ENCODE results near the gene ZC3H7A. TPM values are rescaled to one million over a fixed set of nuclear protein-coding genes. Genes with fewer than 3 reads are reported as not detected.
"Not testable (repeated sequence)": the region's sequence is repeated elsewhere in the genome, so short reads cannot be mapped to it uniquely, and the experiment has no call there.

Gene ZC3H7A
- total RNA-seq, 4 donors from 2014 or later, result 59.2 to 86.7 (median 76.2) TPM

DNA sequence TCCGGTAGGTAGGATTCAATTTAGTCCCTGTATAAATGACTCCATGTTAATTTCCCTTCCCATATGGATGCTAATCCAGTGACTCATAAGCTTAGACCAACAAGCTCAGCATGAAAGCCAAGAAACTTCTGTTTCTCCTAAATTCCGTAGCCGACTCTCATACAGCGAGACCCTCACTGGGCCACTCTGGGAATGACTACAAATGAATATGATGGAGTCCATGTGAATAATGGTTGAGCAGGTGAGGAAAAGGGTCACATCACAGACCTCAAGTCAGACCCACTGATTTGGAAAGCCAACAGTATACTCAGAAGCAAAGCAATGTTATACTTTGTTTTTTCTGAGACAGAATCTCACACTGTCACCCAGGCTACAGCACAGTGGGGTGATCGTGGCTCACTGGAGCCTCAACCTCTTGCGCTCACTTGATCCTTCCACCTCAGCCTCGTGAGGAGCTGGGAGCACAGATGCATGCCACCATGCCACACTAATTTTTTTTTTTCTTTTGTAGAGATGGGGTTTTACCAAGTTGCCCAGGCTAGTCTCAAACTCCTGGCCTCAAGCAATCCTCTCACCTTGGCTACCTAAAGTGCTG, 39.7 kb upstream of the ZC3H7A start:
- WGBS, 2 donors, result 83 to 87% methylated on average over 7 of the region's 7 CpGs
- no peaks in the 10 kb centered on the region for H3K9me3 ChIP-seq
- no peak overlapping the region for H3K27ac ChIP-seq
- TF ChIP-seq, protein P1, sequence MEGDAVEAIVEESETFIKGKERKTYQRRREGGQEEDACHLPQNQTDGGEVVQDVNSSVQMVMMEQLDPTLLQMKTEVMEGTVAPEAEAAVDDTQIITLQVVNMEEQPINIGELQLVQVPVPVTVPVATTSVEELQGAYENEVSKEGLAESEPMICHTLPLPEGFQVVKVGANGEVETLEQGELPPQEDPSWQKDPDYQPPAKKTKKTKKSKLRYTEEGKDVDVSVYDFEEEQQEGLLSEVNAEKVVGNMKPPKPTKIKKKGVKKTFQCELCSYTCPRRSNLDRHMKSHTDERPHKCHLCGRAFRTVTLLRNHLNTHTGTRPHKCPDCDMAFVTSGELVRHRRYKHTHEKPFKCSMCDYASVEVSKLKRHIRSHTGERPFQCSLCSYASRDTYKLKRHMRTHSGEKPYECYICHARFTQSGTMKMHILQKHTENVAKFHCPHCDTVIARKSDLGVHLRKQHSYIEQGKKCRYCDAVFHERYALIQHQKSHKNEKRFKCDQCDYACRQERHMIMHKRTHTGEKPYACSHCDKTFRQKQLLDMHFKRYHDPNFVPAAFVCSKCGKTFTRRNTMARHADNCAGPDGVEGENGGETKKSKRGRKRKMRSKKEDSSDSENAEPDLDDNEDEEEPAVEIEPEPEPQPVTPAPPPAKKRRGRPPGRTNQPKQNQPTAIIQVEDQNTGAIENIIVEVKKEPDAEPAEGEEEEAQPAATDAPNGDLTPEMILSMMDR (IDR thresholded peaks at IDR 0.05), result no peak
- TF ChIP-seq EP300 (IDR thresholded peaks at IDR 0.05) (no peak), POLR2A (IDR thresholded peaks at IDR 0.05) (no peak)
- H3K27me3 ChIP-seq, result no peaks in the 10 kb centered on the region
- H3K4me3 ChIP-seq, result no peak overlapping the region
- peaks cover 0 to 64% (median 29%) of the 10 kb centered on the region in 3 donors for H3K36me3 ChIP-seq
- DNase-seq (ENCODE audit: low spot score in 2 of 2), result no peak
- no peaks in the 10 kb centered on the region for H3K4me1 ChIP-seq

DNA sequence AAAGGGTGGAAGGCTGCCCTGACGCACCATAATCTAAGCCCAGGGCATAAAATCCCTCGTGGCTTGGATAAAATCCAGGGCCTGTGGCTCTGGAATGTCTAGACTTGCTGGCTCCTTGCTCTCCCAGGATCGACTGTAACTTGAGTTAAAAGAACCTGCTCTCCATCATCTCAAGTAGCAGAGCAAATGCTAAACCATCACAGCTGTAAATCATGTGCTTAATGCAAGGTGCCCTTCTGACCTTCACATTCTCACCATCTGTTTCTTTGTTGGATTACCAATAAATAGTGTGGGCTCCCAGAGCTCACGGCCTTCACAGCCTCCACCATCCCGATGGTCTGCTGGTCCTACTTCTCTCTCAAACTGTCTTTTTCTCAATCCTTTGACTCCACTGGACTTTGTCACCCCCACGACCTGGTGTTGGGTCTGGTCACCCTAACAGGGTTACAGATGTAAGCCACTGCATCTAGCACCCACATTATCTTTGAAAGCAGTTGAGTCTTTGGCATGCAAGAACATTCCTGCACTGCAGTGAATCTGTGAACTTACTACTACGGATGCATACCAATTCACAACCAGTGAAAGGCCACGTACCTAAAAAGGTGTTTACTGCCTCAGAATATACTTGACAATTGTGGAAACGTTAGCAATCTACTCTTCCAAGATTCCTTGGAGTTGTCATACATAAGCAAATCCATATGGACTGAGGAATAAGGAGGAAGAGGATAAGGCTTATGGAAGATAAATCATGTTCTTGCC, 39.0 kb upstream of the ZC3H7A start:
- no peak overlapping the region for H3K4me3 ChIP-seq
- TF ChIP-seq, protein P1 (IDR thresholded peaks at IDR 0.05), result no peak
- TF ChIP-seq EP300 (IDR thresholded peaks at IDR 0.05) (no peak), POLR2A (IDR thresholded peaks at IDR 0.05) (no peak)
- H3K27ac ChIP-seq, result no peak overlapping the region
- H3K4me1 ChIP-seq, result no peaks in the 10 kb centered on the region
- H3K9me3 ChIP-seq, result no peaks in the 10 kb centered on the region
- no peaks in the 10 kb centered on the region for H3K27me3 ChIP-seq
- H3K36me3 ChIP-seq, result peaks cover 0 to 57% (median 22%) of the 10 kb centered on the region in 3 donors
- WGBS, 2 donors, result 38 to 51% methylated on average over 9 of the region's 9 CpGs
- DNase-seq (ENCODE audit: low spot score in 2 of 2), result no peak

DNA sequence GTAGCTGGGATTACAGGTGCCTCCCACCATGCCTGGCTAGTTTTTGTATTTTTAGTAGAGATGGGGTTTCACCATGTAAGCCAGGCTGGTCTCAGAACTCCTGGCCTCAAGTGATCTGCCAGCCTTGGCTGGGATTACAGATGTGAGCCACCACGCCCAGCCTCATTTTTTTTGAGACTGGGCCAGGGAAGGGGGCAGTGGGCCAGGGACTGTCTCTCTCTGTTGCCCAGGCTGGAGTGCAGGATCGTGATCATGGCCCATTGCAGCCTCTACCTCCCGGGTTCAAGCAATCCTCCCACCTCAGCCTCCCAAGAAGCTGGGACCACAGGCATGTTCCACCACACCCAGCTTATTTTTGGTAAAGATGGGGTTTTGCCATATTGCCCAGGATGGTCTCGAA, 38.3 kb upstream of the ZC3H7A start:
- Histone ChIP-seq H3K27me3 (no peaks in the 10 kb centered on the region), H3K27ac (no peak overlapping the region), H3K4me1 (no peaks in the 10 kb centered on the region), H3K9me3 (no peaks in the 10 kb centered on the region), H3K36me3 (peaks cover 0 to 49% (median 14%) of the 10 kb centered on the region in 3 donors), H3K4me3 (no peak overlapping the region)
- DNase-seq (ENCODE audit: low spot score in 2 of 2), result no peak
- 92 to 96% methylated on average over 3 to 4 of the region's 4 CpGs for WGBS, 2 donors
- TF ChIP-seq, protein P1 (IDR thresholded peaks at IDR 0.05), result no peak
- no peak for TF ChIP-seq EP300 (IDR thresholded peaks at IDR 0.05)
- no peak for TF ChIP-seq POLR2A (IDR thresholded peaks at IDR 0.05)

DNA sequence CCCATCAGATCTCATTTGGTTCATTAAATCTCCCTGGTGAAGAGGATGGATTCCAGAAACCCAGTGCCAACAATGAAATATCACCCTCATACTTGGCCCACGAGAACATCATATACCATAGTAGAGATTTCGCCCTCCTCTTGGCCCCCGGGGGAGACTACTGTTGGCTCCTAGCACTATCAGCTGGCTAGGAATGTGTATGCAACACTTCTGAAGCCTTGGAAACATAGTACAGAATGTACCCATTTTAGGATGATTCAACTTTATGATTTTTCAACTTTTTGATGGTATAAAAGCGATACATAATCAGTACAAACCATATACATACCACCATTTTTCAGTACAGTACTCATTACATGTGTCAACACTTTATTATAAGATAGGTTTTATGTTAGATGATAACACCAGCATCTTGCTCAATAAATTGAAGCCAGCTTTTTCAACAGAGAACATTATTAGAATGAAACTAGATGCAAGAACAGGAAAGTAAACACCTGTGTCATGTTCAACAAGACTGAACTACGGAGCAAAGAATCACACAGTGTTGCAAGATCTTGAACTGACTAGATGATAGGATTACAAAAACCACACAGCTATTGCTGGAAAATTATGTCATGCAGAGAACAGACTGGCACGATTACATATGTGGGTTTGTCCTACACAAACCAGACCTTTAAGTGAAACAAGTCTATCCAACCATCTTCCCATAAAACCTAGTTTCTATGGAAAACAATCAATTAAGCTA, 37.1 kb upstream of the ZC3H7A start:
- no peaks in the 10 kb centered on the region for H3K9me3 ChIP-seq
- H3K27me3 ChIP-seq, result no peaks in the 10 kb centered on the region
- no peak overlapping the region for H3K4me3 ChIP-seq
- DNase-seq (ENCODE audit: low spot score in 2 of 2), result no peak
- TF ChIP-seq, protein P1 (IDR thresholded peaks at IDR 0.05), result no peak
- no peak for TF ChIP-seq POLR2A (IDR thresholded peaks at IDR 0.05)
- TF ChIP-seq EP300 (IDR thresholded peaks at IDR 0.05), result no peak
- WGBS, 2 donors, result 74 to 75% methylated on average over 6 of the region's 6 CpGs
- no peak overlapping the region for H3K27ac ChIP-seq
- H3K4me1 ChIP-seq, result no peaks in the 10 kb centered on the region
- H3K36me3 ChIP-seq, result peaks cover 0 to 37% (median 14%) of the 10 kb centered on the region in 3 donors

DNA sequence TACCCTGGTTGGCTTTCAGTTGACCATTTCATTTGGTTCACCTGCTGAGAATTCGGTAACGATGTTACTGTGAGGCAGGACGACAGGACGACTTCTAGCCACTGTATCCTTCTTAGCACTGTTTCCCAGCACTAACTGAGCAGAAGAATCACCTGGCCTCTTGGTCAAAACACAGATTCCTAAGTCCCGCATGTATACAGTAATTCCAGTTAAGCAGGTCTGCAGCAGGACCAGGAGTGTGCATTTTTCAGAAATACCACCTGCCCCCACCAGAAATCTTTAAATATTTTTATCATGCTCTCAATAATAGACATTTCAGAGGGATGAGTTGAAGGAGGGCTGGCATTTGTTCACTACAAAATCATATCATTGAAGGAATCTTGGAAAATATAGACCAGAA, 31.6 kb upstream of the ZC3H7A start:
- Histone ChIP-seq H3K27ac (no peak overlapping the region), H3K9me3 (no peaks in the 10 kb centered on the region), H3K27me3 (no peaks in the 10 kb centered on the region), H3K4me3 (no peak overlapping the region), H3K36me3 (no peaks in the 10 kb centered on the region), H3K4me1 (peaks cover 0 to 9% (median 1%) of the 10 kb centered on the region in 4 donors)
- DNase-seq (ENCODE audit: low spot score in 2 of 2), result no peak
- WGBS, 2 donors, result 78 to 83% methylated on average over 5 of the region's 5 CpGs
- TF ChIP-seq POLR2A (IDR thresholded peaks at IDR 0.05) (no peak), EP300 (IDR thresholded peaks at IDR 0.05) (no peak)
- TF ChIP-seq, protein P1 (IDR thresholded peaks at IDR 0.05), result no peak

DNA sequence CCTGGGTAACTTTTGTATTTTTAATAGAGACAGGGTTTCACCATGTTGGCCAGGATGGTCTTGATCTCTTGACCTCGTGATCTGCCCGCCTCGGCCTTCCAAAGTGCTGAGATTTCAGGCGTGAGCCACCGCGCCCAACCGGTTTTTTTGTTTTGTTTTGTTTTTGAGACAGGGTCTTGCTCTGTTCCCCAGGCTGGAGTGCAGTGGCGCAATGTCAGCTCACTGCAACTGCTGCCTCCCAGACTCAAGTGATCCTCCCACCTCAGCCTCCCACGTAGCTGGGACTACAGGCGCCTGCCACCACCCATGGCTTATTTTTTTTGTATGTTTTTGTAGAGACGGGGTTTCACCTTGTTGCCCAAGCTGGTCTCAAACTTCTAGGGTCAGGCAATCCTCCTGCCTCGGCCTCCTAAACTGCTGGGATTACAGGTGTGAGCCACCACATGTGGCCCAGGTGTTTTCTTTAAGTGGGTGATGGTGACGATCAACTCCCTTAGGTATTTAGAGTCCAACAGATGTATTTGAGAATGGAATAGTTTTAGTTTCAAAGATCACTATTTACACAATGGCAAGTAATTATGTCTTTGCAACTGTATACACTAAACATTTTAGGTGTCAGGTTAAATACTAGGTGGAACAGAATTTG, 28.6 kb upstream of the ZC3H7A start:
- not testable (repeated sequence) for H3K27ac ChIP-seq; H3K27me3 ChIP-seq; H3K4me1 ChIP-seq; H3K4me3 ChIP-seq; H3K9me3 ChIP-seq; H3K36me3 ChIP-seq; DNase-seq (ENCODE audit: low spot score in 2 of 2)
- WGBS, 2 donors, result 89 to 94% methylated on average over 13 of the region's 13 CpGs
